ENCODE data around the gene SLC4A8.
"Not testable (repeated sequence)": the region's sequence is repeated elsewhere in the genome, so short reads cannot be mapped to it uniquely, and the experiment has no call there.

Gene SLC4A8

GRCh38 chr12:51482929-51483697 is 58.5 kb downstream of the SLC4A8 start:
- DNase-seq, result no peak

- DNase-seq, result no peak
Observed at GRCh38 chr12:51484119-51484518, 59.5 kb downstream of the SLC4A8 start.

GRCh38 chr12:51488281-51488680 is 63.6 kb downstream of the SLC4A8 start:
- no peak for DNase-seq

- DNase-seq, result no peak
Observed at GRCh38 chr12:51493281-51493680, 68.7 kb downstream of the SLC4A8 start.

DNA sequence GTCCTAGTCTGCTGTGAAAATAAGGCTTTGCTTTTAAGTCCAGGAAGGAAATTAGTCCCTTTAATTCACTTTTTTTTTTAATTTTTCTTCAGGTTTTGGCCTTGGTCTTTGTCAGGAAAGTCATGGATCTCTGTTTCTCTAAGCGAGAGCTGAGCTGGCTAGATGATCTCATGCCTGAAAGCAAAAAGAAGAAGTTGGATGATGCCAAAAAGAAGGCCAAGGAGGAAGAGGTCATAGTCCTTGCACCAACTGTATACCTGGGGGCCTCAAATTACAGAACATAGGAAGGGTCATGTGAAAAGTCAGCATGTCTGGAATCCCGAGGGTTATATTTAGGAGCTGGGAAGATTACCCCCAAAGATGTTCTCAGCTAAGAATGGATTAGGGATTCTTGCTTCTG is 72.3 kb downstream of the SLC4A8 start:
- DNase-seq, result no peak

DNA sequence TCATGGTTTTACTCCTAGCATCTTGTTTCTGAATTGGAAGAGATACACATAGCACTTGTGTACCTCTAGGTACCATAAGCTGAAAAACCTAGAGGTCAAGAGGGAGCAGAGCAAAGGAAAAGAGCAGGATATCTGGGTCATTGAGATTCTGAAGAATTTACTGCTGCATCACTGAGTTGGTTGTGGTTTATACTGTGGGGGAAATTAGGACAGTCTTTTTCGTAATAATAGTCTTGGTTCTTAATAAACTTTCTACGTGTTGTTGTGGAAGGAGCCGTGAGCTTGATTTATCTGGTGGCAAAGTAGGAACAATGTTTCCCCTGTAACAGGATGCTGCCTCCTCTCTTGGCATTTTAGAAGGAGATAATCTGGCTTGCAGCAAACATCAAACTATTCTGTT is 80.2 kb downstream of the SLC4A8 start:
- no peak for DNase-seq

DNA sequence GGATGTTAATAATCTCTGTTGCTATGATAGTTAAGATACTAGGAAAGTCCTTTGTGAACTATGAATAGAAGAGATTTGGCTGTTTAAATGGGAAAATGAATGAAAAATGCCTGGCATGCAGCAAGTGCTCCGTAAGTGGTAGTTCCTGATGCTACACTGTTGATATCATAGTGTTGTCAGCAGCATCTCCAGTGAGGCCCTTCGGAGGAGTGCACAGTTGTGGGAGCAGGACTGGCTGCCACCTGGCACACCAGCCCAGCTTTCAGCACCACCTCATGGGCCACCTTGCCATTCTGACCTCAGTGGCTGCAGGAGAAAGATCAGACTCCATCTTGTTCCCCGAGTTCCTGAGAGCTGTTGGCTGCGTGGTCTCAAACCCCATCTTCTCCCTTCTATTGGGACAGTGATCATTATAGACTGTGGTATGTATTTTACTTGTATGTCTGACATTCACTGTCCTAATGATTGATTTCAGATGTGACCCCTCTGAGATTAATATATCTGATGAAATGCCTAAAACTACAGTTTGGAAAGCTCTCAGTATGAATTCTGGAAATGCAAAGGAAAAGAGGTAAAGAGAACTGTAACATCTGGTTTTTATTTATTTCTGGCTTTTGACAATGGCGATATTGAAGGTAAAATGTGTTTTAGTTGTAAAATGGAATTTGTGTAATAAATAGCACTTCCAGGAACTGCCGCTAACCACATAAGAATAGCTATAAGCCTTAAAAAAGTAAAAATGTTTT is 80.9 kb downstream of the SLC4A8 start:
- DNase-seq, result no peak

GRCh38 chr12:51507178-51507577 is 82.5 kb downstream of the SLC4A8 start:
- no peak for DNase-seq

- no peak for DNase-seq
Observed at GRCh38 chr12:51508285-51508684, 83.7 kb downstream of the SLC4A8 start.

DNA sequence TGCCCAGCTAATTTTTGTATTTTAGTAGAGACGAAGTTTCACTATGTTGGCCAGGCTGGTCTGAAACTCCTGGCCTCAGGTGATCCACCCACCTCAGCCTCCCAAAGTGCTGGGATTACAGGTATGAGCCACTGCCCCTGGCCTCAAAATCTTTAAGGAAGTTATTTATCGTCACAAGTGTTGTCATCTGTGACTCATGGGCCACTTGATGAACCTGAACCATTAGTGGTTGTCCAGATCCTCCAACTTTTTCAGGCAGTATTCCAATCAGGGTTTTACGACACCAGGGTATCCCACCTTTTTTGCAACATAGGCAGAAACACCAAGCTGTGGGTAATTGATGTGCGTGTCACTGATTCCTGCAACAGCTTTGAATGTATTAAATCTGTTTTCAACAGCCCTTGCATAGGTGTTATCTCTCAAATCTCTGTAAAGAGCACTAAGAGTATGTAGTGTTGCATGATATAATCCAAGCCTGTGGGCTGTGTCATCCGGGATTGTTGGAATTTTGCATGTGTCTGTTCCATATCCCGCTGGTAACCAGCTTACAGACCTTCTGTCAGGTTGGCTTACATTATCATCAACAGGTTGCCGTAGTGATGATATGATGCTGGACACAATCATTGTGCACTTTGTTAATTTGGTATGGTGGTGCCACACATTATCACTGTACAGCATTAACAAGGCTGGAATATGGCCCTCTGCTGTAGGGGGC is 87.1 kb downstream of the SLC4A8 start:
- DNase-seq, result no peak

- no peak for DNase-seq
Observed at GRCh38 chr12:51512438-51512837, 87.8 kb downstream of the SLC4A8 start.

DNA sequence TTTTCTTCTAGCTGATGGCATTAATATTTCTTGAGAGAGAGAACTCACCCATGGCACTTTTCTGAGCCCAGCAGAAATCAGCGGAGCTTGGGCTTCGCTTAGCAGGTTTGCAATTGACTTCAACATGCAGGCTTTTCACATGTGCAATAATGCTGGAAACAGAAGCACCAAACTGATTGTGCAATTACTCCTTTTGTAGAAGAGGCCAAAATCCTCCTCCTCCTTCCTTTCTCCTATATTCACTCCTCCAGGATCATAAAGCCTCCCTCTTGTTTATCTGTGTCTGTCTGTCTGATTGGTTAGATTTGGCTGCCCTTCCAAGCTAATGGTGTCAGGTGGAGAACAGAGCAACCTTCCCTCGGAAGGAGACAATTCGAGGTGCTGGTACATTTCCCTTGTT is 90.4 kb downstream of the SLC4A8 start:
- DNase-seq, result not testable (repeated sequence)

GRCh38 chr12:51517316-51517715 is 92.7 kb downstream of the SLC4A8 start:
- no peak for DNase-seq

- DNase-seq, result no peak
Observed at GRCh38 chr12:51517800-51518199, 93.2 kb downstream of the SLC4A8 start.

GRCh38 chr12:51519755-51520154 is 95.1 kb downstream of the SLC4A8 start:
- no peak for DNase-seq

- DNase-seq, result no peak
Observed at GRCh38 chr12:51520576-51521325, 96.1 kb downstream of the SLC4A8 start.

- DNase-seq, result no peak
Observed at GRCh38 chr12:51521554-51522276, 97.1 kb downstream of the SLC4A8 start.

- DNase-seq, result no peak
Observed at GRCh38 chr12:51522696-51523095, 98.1 kb downstream of the SLC4A8 start.

DNA sequence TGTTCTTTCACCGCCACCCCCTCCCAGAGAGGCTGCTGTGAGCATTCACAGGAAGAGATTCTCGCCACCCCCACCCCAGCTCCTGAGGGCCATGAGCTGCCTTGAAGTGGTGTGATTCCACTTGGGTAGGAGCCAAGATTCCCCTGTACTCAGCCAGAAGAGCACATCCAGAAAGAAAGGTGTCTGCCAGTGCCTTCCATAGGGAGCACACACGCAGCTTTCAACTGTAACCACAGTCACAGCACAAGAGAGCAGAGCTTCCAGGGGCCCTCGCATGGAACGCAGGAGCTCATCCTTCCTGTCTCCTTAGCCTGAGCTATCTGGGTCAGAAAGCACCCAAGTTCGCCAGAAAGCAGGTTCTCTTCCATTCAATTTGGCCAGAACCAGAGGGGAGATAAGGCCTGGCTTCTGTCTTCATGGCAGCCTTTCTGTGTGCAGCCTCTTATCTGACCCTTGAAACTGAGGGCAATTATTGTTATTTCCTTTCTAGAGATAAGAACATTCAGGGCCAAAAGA is 99.8 kb downstream of the SLC4A8 start:
- DNase-seq, result no peak

GRCh38 chr12:51525518-51525917 is 100.9 kb downstream of the SLC4A8 start:
- DNase-seq, result no peak

GRCh38 chr12:51527966-51528365 is 103.3 kb downstream of the SLC4A8 start:
- DNase-seq, result no peak
